ENCODE measurements around the gene LDHB.
"Not testable (repeated sequence)": the region's sequence is repeated elsewhere in the genome, so short reads cannot be mapped to it uniquely, and the experiment has no call there.

Gene LDHB

DNA sequence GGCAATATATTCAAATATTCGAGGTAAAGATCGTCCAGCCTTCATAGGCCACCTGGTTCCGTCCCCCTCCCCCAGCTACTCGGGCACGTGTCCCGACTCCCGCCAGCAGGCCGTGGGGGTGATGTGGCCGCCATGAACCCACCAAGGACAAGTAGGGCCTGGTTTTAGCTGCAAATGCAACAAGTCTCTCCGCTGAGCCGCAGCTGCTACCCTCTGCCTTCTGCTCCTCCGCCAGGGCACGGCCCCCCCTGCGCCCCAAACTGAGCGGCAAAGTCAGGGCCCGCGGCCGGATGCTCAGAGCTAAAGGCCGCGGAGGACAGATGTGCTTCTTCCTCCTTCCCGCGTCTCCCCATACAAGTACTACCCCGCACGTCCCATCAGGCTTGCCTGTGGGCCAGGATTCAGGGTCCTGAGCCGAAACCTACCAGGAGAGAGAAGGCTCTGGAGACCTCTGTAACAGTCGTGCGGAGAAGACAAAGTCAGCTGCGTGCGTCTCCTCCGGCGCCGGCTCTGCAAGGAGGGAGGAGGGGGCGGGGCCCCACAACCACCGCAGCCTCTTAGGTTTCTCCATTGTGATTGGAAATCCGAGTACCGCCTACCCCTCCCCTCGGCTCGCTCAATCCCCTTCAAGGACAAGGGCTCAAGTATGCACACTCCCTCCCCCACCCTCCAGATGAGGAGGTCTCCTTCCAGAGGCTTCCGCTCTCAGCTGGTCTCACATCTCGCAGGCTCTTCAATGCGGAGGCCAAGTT lies at the start of gene LDHB:
Gene LDHB, minus strand, starts transcription at position 517 of the 752 bp plus-strand sequence. CDS start 3,171 bp downstream, outside the sequence.
- DNase-seq: peak; percentile 91

DNA sequence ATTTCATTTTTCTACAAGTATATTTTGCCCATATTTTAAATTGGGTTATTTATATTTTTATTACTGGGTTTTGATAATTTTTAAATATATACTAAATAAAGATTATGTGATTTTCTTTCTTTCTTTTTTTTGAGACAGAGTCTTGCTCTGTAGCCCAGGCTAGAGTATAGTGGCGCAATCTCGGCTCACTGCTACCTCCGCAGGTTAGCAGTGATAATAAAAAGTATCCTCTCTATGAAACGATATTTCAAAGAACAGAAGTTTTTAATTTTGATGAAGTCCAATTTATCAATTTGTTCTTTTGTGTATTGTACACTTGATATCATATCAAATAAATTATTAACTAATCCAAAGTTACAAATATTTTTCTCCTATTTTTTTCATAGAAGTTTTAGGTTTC lies 47.2 kb upstream of the LDHB start:
- no peak for DNase-seq

DNA sequence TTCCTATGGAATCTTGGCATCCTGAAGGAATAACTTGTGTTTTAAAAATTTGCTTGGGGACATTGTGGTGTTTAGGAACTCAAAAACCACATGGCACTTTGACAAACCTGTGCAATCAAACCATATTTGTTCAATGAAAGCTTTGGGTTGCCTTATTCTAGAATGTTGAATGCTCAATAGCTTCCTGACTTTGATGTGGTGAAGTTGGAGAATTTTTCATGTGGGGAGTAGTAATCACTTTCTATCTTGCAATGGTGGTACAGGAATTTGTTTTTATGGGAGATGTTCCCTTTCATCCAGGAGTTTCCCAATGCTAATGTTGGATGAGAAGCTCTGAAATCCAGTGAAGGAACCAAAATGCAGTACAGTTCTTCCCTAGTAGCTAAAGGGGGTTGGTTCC lies 42.2 kb upstream of the LDHB start:
- no peak for DNase-seq

DNA sequence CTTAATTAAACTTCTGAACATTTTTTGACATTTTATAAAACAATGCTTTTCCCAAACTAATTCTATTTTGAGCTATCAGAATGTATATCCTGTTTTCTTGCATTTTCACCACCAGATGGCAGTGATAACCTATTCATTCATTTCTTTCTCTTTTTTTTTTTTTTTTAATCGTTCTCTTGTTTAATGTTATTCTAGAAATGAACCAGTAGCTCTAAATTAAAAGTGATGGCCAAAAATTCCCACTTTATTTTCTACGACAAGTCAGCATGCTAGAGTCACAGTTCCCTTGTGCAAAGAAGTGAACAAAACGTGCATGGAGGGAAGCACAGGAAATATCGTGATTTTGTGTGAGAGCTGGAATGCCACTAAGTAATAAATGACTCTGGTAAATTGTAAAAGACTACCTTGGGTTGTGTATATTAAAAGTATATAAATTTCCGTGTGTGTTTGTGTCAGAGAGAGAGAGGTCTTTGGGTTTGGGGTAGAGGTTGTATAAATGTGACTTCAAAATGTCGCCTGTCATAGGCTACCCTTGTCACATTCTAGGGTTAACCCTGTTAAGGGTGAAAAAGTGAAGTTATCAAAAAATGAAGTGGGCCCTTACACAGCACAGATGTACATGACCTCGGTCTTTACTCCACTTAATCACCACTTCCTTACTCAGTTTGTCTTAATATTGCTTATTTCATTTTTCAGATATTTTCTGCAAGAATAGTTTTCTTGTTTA lies 40.4 kb upstream of the LDHB start:
- no peak for DNase-seq

DNA sequence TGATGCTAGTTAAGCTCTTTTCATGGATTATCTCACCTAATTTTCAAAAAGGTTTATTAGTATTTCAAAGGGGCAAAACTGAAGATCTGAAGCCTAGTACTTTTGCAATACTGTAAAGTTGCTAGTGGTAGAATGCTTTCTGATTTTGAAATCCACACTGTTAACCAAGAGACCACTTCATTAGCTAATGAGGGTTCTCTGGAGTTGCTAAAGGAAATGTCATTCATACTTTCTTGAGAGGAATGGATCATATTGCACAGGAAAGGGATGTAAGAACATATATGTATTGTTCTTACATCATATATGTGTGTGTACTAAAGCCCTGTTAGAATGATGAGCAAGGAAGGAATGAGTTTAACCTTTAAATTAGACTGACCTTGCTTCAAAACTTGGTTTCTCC lies 39.0 kb upstream of the LDHB start:
- no peak for DNase-seq

DNA sequence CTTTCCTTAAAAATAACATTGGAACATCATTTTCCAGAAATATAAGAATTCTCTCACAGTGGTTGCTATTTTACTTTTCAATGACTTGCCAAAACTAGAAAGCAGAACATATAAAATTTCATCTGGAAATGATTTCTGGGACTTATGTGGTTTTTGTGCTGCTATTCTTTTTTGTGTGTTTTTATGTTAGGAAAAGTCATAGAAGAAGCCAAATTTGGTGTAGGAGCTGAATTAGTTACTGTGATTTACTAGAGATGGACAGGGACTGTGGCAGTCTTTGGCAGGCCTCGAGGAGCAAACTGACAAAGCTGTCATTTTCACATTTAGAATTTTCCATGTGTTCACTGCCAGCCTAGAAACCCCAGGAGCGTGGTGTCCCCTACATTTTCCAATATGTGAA lies 38.3 kb upstream of the LDHB start:
- DNase-seq: no peak

DNA sequence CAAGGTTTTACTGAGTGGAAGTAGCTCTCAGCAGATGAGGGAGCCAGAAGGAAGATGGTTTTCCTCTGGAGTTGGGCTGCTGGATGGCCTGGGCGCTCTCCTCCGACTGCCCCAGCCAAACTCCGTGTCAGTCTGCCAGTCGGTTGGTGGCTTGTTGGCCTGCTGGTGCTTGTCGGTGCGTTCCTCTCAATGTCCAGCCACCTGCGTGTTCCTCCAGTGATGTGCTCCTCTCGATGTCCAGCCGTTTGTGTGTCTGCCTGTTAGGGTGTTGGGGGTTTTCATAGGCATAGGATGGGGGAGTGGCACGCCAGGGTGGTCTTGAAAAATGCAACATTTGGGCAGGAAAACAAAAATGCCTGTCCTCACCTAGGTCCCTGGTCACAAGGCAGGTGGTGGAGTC lies 37.0 kb upstream of the LDHB start:
- DNase-seq: no peak

DNA sequence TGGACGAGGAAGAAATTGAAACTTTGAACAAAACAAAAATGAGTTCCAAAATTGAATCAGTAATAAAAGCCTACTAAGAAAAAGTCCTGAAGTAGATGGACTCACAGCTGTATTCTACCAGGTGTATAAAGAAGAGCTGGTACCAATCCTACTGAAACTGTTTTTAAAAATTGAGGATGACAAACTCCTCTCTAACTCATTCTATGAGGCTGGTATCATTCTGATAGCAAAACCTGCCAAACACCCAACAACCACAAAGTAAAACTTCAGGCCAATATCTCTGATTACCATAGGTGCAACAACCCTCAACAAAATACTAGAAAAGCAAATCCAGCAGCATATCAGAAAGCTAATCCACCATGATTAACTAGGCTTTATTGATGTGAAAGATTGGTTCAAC lies 33.9 kb upstream of the LDHB start:
- DNase-seq: no peak

DNA sequence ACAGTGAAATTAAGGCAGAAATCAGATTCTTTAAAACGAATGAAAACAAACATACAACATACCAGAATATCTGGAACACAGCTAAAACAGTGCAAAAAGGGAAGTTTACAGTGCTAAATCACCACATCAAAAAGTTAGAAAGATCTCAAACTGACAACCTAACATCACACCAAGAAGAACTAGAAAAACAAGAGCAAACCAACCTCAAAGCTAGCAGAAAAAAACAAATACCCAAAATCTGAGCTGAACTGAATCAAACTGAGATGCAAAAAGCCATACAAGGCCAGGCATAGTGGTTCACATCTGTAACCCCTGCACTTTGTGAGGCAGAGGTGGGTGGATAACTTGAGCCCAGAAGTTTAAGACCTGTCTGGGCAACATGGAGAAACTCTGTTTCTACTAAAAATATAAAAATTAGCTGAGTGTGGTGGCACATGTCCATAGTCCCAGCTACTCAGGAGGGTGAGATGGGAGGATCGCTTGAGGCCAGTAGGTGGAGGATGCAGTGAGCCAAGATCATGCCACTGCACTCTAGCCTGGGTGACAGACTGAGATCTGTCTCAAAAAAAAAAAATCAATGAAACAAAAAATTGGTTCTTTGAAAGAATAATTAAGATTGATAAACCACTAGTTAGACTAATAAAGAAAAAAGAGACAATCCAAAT lies 33.2 kb upstream of the LDHB start:
- DNase-seq: no peak

DNA sequence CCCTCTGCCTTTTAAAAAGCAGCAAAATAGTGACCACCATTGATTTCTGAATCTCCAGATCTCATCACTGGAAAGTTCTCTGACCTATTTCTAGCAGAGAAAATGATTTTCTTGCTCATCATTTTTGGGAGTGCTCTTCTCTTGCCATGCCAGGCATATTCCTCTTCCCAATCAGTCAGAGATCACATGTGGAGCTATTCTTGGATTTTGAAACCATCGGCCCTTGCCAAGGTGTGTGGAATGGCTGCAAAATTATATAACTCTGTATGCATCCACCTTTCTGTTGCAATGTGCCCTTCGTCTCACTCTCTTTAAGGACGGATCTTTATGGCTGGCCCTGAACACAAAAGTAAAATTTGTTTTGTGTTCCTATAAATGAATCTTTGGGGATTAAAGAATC lies 25.5 kb upstream of the LDHB start:
- DNase-seq: no peak

DNA sequence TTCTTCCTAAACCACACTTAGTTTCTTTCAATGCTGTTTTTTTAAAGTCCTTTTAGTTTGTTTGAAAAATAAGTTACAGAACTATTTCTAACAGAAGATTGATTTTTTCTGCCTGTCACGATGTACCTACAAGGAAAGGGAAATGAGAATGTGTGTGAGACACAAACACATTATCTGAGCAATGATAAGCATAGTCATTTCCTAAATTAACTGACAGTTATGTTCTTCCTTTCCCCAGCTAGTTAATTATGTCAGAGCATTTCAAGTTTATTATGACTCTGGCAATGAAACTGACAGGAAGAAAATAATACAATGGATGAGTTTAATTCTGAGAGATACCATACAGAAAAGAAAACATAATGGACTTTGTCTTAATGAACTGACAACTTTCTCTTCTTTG lies 21.3 kb upstream of the LDHB start:
- no peak for DNase-seq

DNA sequence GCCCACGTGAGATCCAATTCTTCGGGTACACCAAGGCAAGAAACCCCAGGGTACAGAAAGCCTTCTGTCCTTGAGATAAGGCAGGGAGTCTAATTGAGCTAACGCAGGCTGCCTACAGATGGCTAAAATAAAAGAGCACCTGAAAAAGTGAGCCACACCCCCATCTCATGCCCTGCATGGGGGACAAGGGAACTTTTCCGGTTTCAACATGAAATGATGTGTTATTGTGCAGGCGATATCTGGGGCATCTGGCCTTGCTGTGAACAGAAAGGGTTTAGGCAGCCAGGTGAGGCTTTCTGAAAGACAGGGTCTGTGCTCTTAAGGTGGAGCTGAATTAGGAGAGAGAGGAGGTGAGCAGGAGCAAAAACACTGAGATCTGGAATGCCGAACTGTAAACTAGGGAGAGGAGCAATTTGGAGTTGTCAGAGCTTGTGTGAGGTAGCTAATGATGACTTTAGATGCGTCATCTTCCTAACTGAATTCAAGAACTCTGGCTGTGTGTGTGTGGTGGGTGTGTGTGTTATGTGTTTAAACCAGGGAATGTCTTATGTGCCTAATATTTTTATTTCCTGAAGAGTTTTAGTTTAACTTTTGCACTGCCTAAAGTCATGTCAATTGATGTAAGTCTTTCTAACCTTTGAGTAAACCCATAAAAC lies 20.1 kb upstream of the LDHB start:
- DNase-seq: no peak

DNA sequence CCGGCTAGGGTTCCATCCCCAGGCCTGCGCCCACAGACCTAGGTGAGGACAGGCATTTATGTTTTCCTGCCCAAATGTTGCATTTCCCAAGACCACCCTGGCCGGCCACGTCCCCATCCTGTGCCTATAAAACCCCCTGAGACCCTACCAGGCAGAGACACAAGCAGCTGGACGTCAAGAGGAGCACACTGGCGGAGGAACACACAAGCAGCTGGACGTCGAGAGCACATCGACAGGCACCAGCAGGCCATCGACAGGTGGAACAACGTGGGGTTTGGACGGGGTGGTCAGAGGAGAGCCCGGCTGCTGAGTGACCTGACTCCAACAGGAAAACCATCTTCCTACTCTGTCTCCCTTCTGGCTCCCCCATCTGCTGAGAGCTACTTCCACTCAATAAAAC lies 19.6 kb upstream of the LDHB start:
- DNase-seq: no peak

DNA sequence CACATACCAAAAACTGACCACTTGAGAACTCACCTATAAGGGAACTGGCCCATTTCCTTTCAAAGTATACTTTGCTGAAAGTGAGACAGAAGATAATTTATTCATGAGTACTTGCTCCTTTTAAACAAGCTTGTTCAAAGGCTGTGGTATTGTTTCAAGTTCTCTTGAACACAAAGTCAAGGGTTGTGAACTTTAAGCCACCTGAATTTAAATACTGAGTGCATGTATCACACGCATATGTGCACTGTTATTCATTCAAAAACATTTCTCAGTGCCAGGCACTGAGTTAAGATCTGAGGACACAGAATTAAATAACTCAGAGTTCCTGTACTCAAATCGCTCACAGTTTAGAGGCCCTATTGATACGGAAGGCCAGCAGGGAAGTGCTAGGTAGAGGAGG lies 19.1 kb upstream of the LDHB start:
- no peak for DNase-seq

DNA sequence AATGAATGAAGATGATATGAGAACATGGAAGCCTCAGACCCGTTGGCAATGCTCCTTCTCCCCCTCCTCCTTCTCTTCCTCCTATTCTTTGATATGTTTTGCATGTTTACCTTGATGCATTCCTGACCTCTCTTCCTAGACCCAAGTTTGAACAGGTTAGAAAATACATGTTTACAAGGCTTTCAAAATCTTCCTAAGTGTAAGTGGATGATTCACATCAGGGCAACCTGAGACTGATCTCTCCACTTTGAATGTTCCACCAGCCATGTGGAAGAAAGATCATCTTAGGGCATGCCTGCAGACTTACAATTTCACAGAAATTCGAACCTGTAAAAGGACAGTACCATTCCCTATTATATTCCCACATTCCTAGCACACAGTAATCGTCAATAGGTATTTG lies 18.0 kb upstream of the LDHB start:
- no peak for DNase-seq

DNA sequence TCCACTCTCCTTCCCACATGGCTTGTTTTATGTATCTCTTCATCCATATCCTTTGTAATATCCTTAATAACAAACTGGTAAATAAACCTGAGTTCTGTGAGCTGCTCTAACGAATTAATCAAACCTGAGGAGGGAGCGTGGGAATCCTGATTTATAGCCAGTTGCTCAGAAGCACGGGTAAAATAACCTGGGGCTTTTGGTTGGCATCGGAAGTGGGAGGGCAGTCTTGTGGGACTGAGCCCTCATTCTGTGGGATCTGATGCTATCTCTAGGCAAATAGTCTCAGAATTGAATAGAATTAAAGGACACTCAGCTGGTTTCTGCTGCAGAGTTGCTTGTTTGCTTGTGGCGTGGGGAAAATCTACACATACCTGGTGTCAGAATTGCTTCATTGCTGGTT lies 17.5 kb upstream of the LDHB start:
- DNase-seq: no peak

DNA sequence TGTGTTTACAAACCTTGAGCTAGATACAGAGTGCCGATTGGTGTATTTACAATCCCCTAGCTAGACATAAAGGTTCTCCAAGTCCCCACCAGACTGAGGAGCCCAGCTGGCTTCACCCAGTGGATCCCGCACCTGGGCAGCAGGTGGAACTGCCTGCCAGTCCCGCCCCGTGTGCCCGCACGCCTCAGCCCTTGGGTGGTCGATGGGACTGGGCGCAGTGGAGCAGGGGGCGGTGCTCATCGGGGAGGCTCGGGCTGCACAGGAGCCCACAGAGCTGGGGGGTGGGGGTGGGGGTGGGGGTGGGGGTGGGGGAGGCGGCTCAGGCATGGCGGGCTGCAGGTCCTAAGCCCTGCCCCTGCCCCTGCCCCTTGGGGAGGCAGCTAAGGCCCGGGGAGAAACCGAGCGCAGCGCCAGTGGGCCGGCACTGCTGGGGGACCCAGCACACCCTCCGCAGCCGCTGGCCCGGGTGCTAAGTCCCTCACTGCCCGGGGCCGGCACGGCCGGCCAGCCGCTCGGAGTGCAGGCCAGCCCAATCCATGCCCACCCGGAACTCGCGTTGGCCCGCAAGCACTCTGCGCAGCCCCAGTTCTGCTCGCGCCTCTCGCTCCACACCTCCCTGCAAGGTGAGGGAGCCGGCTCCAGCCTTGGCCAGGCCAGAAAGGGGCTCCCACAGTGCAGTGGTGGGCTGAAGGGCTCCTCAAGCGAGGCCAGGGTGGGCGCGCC lies 16.3 kb upstream of the LDHB start:
- not testable (repeated sequence) for DNase-seq

DNA sequence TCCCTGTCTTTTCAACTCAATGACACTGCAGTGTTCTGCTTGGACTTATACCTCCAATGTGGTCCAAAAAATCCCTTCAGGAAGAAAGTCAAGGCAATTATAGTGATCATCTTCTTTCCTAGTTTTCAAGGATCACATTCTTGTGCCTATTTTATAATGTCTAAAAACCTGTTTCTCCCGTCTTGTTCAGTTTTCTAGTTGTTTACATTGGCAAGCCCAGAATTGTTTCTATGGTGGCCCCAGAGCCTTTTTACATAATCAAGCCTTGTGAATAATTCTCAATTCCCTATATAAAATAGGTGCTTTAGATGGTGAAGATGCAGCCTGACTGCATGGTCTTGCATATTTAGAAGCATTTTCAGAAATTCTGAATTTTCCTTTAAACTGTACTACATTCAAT lies 14.5 kb upstream of the LDHB start:
- no peak for DNase-seq

DNA sequence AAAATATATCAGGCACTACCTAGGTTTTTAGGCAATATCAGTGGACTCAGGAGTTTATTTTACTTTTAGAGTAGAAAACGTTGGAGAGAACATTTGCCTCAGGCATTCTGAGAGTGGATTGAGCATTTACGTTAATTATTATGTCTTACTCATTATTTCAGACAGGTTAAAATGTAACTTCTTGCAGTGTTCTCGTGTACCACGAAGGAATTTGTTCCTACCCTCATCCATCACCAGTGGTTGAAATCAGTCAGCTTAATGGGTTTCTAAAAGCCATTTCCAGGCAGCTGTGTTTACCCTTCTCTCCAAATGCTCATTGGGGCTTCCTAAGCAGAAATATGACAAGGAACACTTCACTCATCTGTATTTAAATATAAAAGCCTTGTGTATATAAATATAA lies 9.1 kb upstream of the LDHB start:
- no peak for DNase-seq

DNA sequence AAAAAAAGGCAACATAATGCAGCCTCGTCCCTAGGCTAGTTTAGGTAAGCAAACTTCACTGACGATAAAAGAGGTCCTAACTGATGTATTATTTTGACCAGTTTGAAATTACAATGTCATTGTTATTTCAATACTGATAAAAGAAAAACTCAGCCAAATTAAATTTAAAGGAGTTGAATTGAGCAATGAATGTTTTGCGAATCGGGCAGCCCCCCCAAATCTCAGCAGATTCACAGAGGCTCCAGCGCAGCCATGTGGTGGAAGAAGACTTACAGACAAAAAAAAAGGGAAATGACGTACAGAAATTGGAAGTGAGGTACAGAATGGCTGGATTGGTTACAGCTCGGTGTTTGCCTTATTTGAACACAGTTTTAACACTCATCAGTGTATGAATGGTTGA lies 8.2 kb upstream of the LDHB start:
- DNase-seq: no peak

DNA sequence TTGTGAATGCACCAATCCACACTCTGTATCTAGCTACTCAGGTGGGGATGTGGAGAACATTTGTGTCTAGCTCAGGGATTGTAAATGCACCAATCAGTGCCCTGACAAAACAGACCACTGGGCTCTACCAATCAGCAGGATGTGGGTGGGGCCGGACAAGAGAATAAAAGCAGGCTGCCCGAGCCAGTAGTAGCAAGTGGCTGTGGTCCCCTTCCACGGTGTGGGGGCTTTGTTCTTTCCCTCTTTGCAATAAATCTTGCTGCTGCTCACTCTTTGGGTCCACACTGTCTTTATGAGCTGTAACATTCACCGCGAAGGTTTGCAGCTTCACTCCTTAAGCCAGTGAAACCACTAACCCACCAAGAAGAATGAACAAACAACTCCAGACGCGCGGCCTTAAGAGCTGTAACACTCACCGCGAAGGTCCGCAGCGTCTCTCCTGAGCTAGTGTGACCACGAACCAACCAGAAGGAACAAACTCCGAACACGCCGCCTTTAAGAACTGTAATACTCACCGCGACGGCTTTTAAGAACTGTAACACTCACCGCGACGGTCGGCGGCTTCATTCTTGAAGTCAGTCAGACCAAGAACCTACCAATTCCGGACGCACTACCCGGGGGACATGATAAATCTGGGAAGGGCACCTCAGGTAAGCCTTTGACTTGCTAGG lies 4.6 kb upstream of the LDHB start:
- no peak for DNase-seq

DNA sequence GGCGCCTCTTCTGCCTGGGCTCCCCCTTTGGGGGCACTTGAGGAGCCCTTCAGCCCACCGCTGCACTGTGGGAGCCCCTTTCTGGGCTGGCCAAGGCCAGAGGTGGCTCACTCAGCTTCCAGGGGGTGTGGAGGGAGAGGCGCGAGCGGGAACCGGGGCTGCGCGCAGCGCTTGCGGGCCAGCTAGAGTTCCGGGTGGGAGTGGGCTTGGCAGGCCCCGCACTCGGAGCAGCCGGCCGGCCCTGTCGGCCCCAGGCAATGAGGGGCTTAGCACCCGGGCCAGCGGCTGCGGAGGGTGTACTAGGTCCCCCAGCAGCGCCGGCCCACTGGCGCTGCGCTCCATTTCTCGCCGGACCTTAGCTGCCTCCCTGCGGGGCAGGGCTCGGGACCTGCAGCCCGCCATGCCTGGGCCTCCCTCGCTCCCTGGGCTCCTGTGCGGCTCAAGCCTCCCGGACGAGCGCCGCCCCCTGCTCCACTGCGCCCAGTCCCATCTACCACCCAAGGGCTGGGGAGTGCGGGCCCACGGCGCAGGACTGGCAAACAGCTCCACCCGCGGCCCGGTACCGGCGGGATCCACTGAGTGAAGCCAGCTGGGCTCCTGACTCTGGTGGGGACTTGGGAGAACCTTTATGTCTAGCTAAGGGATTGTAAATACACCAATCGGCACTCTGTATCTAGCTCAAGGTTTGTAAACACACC lies 3.9 kb upstream of the LDHB start:
- DNase-seq: not testable (repeated sequence)
